Stimulated activated CD4-positive, alpha-beta T cell treated with anti-CD3 and anti-CD28 coated beads, TNF-alpha, amount 100 ng/mL, for 4 hours (primary cell): ENCODE results near the gene MPZL1.
"Not testable (repeated sequence)": the region's sequence is repeated elsewhere in the genome, so short reads cannot be mapped to it uniquely, and the experiment has no call there.

ENCODE experiments used
- DNase-seq, 3 experiments: peaks; one replicate each; pipeline ENCODE4 v3.0.0-alpha.2; 2020; ENCODE audit warnings: low read depth in 3 of 3

The MPZL1 gene

GRCh38 chr1:167777269-167777650 lies 55.5 kb downstream of the MPZL1 start:
- no peak for DNase-seq

GRCh38 chr1:167781558-167781957 lies 59.8 kb downstream of the MPZL1 start:
- DNase-seq = no peak

- no peak for DNase-seq
Observed at GRCh38 chr1:167782946-167783345, 61.2 kb downstream of the MPZL1 start.

GRCh38 chr1:167784876-167785550 lies 63.2 kb downstream of the MPZL1 start:
- DNase-seq = no peak

- no peak for DNase-seq
Observed at GRCh38 chr1:167786502-167786901, 64.7 kb downstream of the MPZL1 start.

- no peak for DNase-seq
Observed at GRCh38 chr1:167789501-167789900, 67.7 kb downstream of the MPZL1 start.

- no peak for DNase-seq
Observed at GRCh38 chr1:167790117-167790516, 68.3 kb downstream of the MPZL1 start.

- DNase-seq = no peak
Observed at GRCh38 chr1:167791281-167792187, 69.8 kb downstream of the MPZL1 start.

GRCh38 chr1:167792188-167792565 lies 70.4 kb downstream of the MPZL1 start:
- DNase-seq = no peak

- no peak for DNase-seq
Observed at GRCh38 chr1:167794043-167794442, 72.3 kb downstream of the MPZL1 start.

GRCh38 chr1:167795810-167796740 lies 74.3 kb downstream of the MPZL1 start:
- DNase-seq = no peak

GRCh38 chr1:167797015-167797414 lies 75.2 kb downstream of the MPZL1 start:
- DNase-seq = no peak

GRCh38 chr1:167798952-167799351 lies 77.2 kb downstream of the MPZL1 start:
- no peak for DNase-seq

- DNase-seq = no peak
Observed at GRCh38 chr1:167799747-167800146, 78.0 kb downstream of the MPZL1 start.

GRCh38 chr1:167800251-167800650 lies 78.5 kb downstream of the MPZL1 start:
- DNase-seq = no peak

GRCh38 chr1:167802235-167802634 lies 80.5 kb downstream of the MPZL1 start:
- no peak for DNase-seq

- peak; percentile 72 to 75 (median 73) for DNase-seq
Observed at GRCh38 chr1:167803358-167804207, 81.8 kb downstream of the MPZL1 start.

- DNase-seq = no peak
Observed at GRCh38 chr1:167805041-167805556, 83.3 kb downstream of the MPZL1 start.

- DNase-seq = not testable (repeated sequence)
Observed at GRCh38 chr1:167806235-167806634, 84.5 kb downstream of the MPZL1 start.

- not testable (repeated sequence) for DNase-seq
Observed at GRCh38 chr1:167806676-167807075, 84.9 kb downstream of the MPZL1 start.

- DNase-seq = no peak
Observed at GRCh38 chr1:167808104-167808503, 86.3 kb downstream of the MPZL1 start.
